Activated B cell treated with CpG ODN at 0.5 μM for 24 hours (primary cell): ENCODE results near the gene PRND. TPM values are rescaled to one million over a fixed set of nuclear protein-coding genes. Genes with fewer than 3 reads are reported as not detected.
"Not testable (repeated sequence)": the region's sequence is repeated elsewhere in the genome, so short reads cannot be mapped to it uniquely, and the experiment has no call there.

Source experiments
- ATAC-seq: fragments of 200-7000 bp; cut with Tn5 transposase; one replicate; pipeline ENCODE4 v1.10.0; 2021; ENCODE audit warnings: low read depth, mild to moderate bottlenecking, moderate library complexity
- CTCF ChIA-PET: fragments of 350-600 bp; sonication (Branson Sonifier 250); formaldehyde crosslinking; loops from one replicate; lab custom pipeline; 2021; ENCODE audit warnings: antibody characterized with exemption; lab: Charles Lee
- POLR2A ChIA-PET: fragments of 350-600 bp; sonication (Branson Sonifier 250); formaldehyde crosslinking; loops from one replicate; lab custom pipeline; 2021; ENCODE audit warnings: antibody characterized with exemption; lab: Charles Lee
- DNase-seq: peaks from one replicate; pipeline ENCODE4 v3.0.0; 2022
- H3K27ac Mint-ChIP-seq: one replicate; pipeline ENCODE4 v1.8.0; 2020; ENCODE audit warnings: mixed read lengths
- H3K27me3 Mint-ChIP-seq: one replicate; pipeline ENCODE4 v1.8.0; 2021; ENCODE audit warnings: mixed read lengths
- H3K36me3 Mint-ChIP-seq: one replicate; pipeline ENCODE4 v1.8.0; 2021; ENCODE audit warnings: low read depth, mixed read lengths
- H3K4me1 Mint-ChIP-seq: one replicate; pipeline ENCODE4 v1.8.0; 2021; ENCODE audit warnings: mixed read lengths
- H3K4me3 Mint-ChIP-seq: one replicate; pipeline ENCODE4 v1.8.0; 2020; ENCODE audit warnings: mild to moderate bottlenecking, mixed read lengths
- H3K9me3 Mint-ChIP-seq: one replicate; pipeline ENCODE4 v1.8.0; 2020; ENCODE audit warnings: mixed read lengths
- CTCF ChIP-seq: fragments of 200-600 bp; IDR thresholded peaks from one replicate; pipeline ENCODE4 v1.8.0; 2022; ENCODE audit warnings: antibody characterized with exemption, mild to moderate bottlenecking
- intact Hi-C: fragments of 100-400 bp; cut with micrococcal nuclease; formaldehyde crosslinking; loops from one replicate; pipeline ENCODE4 v1.15.1; 2024
- total RNA-seq: library from RNA; stranded (reverse); gene quantifications from 2 replicates; pipeline ENCODE4 v1.2.3, GENCODE V29; 2022

Gene PRND
- total RNA-seq, 1 donor from 2014 or later = not detected

DNA sequence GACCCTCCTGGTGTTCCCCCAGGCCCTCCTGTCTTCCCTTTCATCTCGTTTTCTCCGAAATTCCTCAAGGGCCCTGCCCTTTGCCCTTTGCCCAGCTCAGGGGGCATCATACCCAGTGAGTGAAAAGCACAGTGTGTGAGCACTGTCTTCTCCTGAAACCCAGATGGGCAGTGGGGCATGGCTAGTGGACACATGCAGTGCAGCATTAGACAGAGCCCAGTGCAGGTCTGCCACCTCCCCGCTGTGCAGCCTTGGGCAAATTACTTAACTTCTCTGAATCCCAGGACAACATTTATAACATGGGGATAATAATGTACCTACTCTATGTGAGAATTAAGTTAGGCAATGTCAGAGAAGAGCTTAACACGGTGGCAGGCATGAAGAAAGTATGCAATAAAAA, 1.3 kb downstream of the PRND start:
- DNase-seq = no peak
- CTCF ChIA-PET = interaction anchor here (0.7 to 4.1 kb wide), 6 partner anchors 10 to 118 kb away, joined by 3 to 17 read pairs (median 4); no protein-coding TSS in a partner anchor
- POLR2A ChIA-PET = no interaction called here
- H3K4me1 Mint-ChIP-seq = peaks cover 44% of the 10 kb centered on the region
- no peak overlapping the region for H3K4me3 Mint-ChIP-seq
- H3K27me3 Mint-ChIP-seq = no peaks in the 10 kb centered on the region
- no peak for ATAC-seq
- intact Hi-C loops = loop anchor here (5.0 to 10.0 kb wide), 2 partner anchors 616 to 722 kb away; no protein-coding TSS in a partner anchor
- no peaks in the 10 kb centered on the region for H3K36me3 Mint-ChIP-seq
- H3K9me3 Mint-ChIP-seq = no peaks in the 10 kb centered on the region
- H3K27ac Mint-ChIP-seq = no peak overlapping the region
- TF ChIP-seq CTCF = no peak

DNA sequence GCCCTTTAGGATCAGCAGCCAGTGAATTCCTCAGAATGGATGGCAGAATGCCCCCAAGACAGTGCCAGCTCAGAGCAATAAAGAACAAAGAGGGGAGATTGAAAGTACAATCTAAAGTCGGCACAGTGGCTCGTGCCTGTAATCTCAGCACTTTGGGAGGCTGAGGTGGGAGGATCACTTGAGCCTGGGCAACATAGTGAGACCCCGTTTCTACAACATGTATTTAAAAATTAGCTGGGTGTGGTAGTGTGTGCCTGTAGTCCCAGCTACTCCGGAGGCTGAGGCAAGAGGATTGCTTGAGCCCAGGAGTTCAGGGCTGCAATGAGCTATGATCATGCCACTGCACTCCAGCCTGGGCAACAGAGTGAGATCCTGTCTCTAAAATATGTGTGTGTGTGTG, 1.8 kb downstream of the PRND start:
- H3K36me3 Mint-ChIP-seq, H3K27me3 Mint-ChIP-seq, ATAC-seq, POLR2A ChIA-PET, H3K9me3 Mint-ChIP-seq, DNase-seq, H3K27ac Mint-ChIP-seq, H3K4me3 Mint-ChIP-seq: not testable (repeated sequence)
- H3K4me1 Mint-ChIP-seq = peaks cover 39% of the 10 kb centered on the region
- CTCF ChIA-PET = interaction anchor here (1.3 to 4.1 kb wide), 2 partner anchors 110 to 118 kb away, joined by 3 to 17 read pairs; no protein-coding TSS in a partner anchor
- intact Hi-C loops = loop anchor here (5.0 to 10.0 kb wide), 2 partner anchors 616 to 721 kb away; no protein-coding TSS in a partner anchor

DNA sequence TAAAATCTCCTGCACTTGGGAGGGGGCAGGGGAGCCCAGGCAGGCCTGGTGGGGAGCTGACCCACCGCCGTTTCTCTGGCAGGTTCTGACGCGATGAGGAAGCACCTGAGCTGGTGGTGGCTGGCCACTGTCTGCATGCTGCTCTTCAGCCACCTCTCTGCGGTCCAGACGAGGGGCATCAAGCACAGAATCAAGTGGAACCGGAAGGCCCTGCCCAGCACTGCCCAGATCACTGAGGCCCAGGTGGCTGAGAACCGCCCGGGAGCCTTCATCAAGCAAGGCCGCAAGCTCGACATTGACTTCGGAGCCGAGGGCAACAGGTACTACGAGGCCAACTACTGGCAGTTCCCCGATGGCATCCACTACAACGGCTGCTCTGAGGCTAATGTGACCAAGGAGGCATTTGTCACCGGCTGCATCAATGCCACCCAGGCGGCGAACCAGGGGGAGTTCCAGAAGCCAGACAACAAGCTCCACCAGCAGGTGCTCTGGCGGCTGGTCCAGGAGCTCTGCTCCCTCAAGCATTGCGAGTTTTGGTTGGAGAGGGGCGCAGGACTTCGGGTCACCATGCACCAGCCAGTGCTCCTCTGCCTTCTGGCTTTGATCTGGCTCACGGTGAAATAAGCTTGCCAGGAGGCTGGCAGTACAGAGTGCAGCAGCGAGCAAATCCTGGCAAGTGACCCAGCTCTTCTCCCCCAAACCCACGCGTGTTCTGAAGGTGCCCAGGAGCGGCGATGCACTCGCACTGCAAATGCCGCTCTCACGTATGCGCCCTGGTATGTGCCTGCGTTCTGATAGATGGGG, 3.0 kb downstream of the PRND start:
- intact Hi-C loops = loop anchor here (5.0 to 10.0 kb wide), 2 partner anchors 617 to 720 kb away; no protein-coding TSS in a partner anchor
- ATAC-seq = no peak
- no peak for DNase-seq
- Mint-ChIP-seq H3K36me3 (no peaks in the 10 kb centered on the region), H3K27ac (no peak overlapping the region), H3K4me3 (no peak overlapping the region), H3K27me3 (no peaks in the 10 kb centered on the region), H3K4me1 (peaks cover 36% of the 10 kb centered on the region), H3K9me3 (no peaks in the 10 kb centered on the region)
- POLR2A ChIA-PET = interaction anchor here (0.5 kb wide), 1 partner anchor 110 kb away, joined by 3 read pairs; no protein-coding TSS in a partner anchor
- no peak for TF ChIP-seq CTCF
- CTCF ChIA-PET = interaction anchor here (0.5 to 4.1 kb wide), 4 partner anchors 16 to 498 kb away, joined by 3 to 17 read pairs (median 6); no protein-coding TSS in a partner anchor

GRCh38 chr20:4725263-4725550, 3.5 kb downstream of the PRND start:
- no peak for TF ChIP-seq CTCF

GRCh38 chr20:4726710-4727397, 5.1 kb downstream of the PRND start:
- intact Hi-C loops = loop anchor here (1.0 to 10.0 kb wide), 3 partner anchors 14 to 718 kb away; no protein-coding TSS in a partner anchor
- Mint-ChIP-seq H3K27me3 (no peaks in the 10 kb centered on the region), H3K36me3 (no peaks in the 10 kb centered on the region), H3K27ac (peak overlapping the region; percentile 89), H3K4me3 (peak overlapping the region; percentile 61), H3K4me1 (peaks cover 19% of the 10 kb centered on the region), H3K9me3 (no peaks in the 10 kb centered on the region)
- ATAC-seq (peak; percentile 80), DNase-seq (no peak)
- ChIA-PET CTCF (interaction anchor here (2.4 to 4.1 kb wide), 2 partner anchors 14 to 113 kb away, joined by 9 to 17 read pairs; no protein-coding TSS in a partner anchor), POLR2A (interaction anchor here (0.6 to 1.1 kb wide), 2 partner anchors 25 to 400 kb away, joined by 3 read pairs; partner anchors contain the start of gene CDS2)
- TF ChIP-seq CTCF = no peak

More at GRCh38 chr20:4725263-4725550, 3.5 kb downstream of the PRND start:
- Mint-ChIP-seq H3K4me1 (peaks cover 30% of the 10 kb centered on the region), H3K27ac (no peak overlapping the region), H3K4me3 (no peak overlapping the region), H3K36me3 (no peaks in the 10 kb centered on the region), H3K27me3 (no peaks in the 10 kb centered on the region), H3K9me3 (no peaks in the 10 kb centered on the region)
- ChIA-PET CTCF (interaction anchor here (0.5 to 4.1 kb wide), 4 partner anchors 15 to 498 kb away, joined by 3 to 17 read pairs (median 6); no protein-coding TSS in a partner anchor), POLR2A (interaction anchor here (0.5 kb wide), 1 partner anchor 109 kb away, joined by 3 read pairs; no protein-coding TSS in a partner anchor)
- ATAC-seq (no peak), DNase-seq (no peak)
- intact Hi-C loops = loop anchor here (10.0 kb wide), 1 partner anchor 720 kb away; no protein-coding TSS in a partner anchor
